Ishikawa (cell line): ENCODE measurements around the gene SRPX.

Experiments used
- CEBPB ChIP-seq: IDR thresholded peaks from 2 replicates; pipeline ENCODE4 v1.6.1; 2012
- CREB1 ChIP-seq: IDR thresholded peaks from 2 replicates; pipeline ENCODE4 v1.6.1; 2012; ENCODE audit warnings: low read depth
- EGR1 ChIP-seq: IDR thresholded peaks from 2 replicates; pipeline ENCODE4 v1.6.1; 2012
- EP300 ChIP-seq: IDR thresholded peaks from 2 replicates; pipeline ENCODE4 v1.6.1; 2012; ENCODE audit warnings: borderline replicate concordance
- FOXM1 ChIP-seq: IDR thresholded peaks from 2 replicates; pipeline ENCODE4 v1.6.1; 2012; ENCODE audit warnings: low read depth, borderline replicate concordance
- NFIC ChIP-seq: IDR thresholded peaks from 2 replicates; pipeline ENCODE4 v1.6.1; 2012
- RAD21 ChIP-seq: IDR thresholded peaks from 2 replicates; pipeline ENCODE4 v1.6.1; 2012; ENCODE audit warnings: low read depth
- REST ChIP-seq: IDR thresholded peaks from 2 replicates; pipeline ENCODE4 v1.6.1; 2012; ENCODE audit warnings: low read depth, mild to moderate bottlenecking
- TAF1 ChIP-seq: IDR thresholded peaks from 2 replicates; pipeline ENCODE4 v1.6.1; 2012; ENCODE audit warnings: low read depth, mild to moderate bottlenecking
- TCF12 ChIP-seq: IDR thresholded peaks from 2 replicates; pipeline ENCODE4 v1.6.1; 2012; ENCODE audit warnings: low read depth
- TEAD4 ChIP-seq: IDR thresholded peaks from 2 replicates; pipeline ENCODE4 v1.6.1; 2012
- USF1 ChIP-seq: IDR thresholded peaks from 2 replicates; pipeline ENCODE4 v1.6.1; 2012
- YY1 ChIP-seq: IDR thresholded peaks from 2 replicates; pipeline ENCODE4 v1.6.1; 2012; ENCODE audit warnings: low read depth
- ZBTB7A ChIP-seq: IDR thresholded peaks from 2 replicates; pipeline ENCODE4 v1.6.1; 2012; ENCODE audit warnings: low read depth
- TF ChIP-seq, protein P1 (sequence below): IDR thresholded peaks from 2 replicates; pipeline ENCODE4 v1.6.1; 2012

The SRPX gene

DNA sequence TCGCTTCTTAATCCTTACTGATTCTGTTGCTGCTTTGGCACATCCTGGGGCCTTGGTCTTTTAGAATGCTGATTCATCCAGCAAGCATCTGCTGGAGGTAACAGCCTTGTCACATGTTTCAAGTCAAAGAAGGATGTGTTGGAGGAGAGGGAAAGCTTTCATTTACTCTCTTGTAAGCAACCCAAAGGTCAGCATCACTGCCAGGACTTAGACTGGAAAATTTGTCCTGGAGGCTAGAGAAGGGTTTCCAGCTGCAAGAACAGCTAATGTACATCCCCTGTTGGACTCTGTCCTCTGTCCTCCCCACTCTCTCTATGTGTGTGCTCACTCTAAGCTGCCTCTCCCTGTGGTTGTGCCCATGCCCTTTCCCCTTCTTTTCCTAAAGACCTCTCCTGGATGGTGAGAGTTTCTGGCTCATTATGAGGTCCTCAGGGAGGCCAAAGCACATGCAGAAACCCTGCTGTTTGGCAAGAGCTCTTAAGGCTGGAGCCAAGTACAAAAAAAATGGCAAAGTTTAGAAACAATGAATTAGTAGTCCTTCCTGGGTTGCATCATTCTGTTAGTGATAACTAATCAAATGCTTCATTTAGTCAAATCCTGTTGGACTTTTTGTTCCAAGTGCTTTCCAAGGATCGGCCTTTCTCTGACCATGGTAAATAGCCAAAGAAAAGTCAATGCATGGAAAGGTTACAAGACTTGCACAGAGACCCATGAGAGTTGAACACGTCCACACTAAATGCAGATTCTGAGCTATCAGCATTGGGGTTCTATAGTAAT lies 13.4 kb upstream of the SRPX start:
- TF ChIP-seq, protein P1, sequence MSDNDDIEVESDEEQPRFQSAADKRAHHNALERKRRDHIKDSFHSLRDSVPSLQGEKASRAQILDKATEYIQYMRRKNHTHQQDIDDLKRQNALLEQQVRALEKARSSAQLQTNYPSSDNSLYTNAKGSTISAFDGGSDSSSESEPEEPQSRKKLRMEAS = no peak
- TF ChIP-seq NFIC (no peak), CEBPB (no peak), TCF12 (no peak), EP300 (no peak), EGR1 (no peak), TEAD4 (no peak), YY1 (no peak), RAD21 (no peak), CREB1 (no peak), TAF1 (no peak), ZBTB7A (no peak), USF1 (no peak), REST (no peak), FOXM1 (no peak)

DNA sequence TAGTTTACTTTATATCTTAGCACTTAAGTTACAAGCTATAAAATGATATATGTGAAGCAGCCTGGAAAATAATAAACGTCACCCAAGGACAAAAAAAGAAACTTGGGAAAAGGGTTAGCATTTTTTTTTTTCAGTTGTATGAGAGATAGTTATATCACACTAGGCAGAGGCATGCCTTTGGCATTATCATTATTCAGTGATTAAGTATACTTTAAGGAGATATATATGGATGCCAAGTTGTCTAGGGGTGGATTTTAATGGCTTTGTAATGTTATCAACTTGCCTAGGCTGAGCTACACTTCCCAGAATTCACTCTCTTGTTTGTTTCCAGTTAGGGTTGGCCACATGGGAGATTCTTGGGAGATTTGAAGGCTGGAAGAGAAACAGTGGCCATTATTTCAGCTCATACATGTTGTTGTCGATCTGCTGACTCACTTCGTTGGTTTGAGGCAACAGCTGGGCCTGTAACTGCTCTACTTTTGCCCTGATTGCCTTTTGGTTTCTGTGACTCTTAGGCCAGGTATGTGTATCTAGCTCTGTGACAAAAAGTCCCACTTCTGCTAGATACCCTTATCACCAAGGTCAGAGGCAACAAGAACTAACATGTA lies 11.5 kb upstream of the SRPX start:
- TF ChIP-seq ZBTB7A (no peak), TEAD4 (no peak), EGR1 (no peak), EP300 (no peak), YY1 (no peak), CREB1 (no peak), CEBPB (no peak), FOXM1 (no peak), NFIC (no peak), TAF1 (no peak), REST (no peak), TCF12 (no peak), USF1 (no peak), RAD21 (no peak)
- TF ChIP-seq, protein P1 = no peak

- TF ChIP-seq NFIC = no peak
- TF ChIP-seq RAD21 = no peak
- TF ChIP-seq USF1 = no peak
- no peak for TF ChIP-seq EP300
- no peak for TF ChIP-seq ZBTB7A
- no peak for TF ChIP-seq EGR1
- no peak for TF ChIP-seq YY1
- TF ChIP-seq, protein P1 = no peak
- TF ChIP-seq CREB1 = no peak
- no peak for TF ChIP-seq TAF1
- TF ChIP-seq REST = no peak
- TF ChIP-seq TCF12 = no peak
- TF ChIP-seq CEBPB = no peak
- TF ChIP-seq FOXM1 = no peak
- no peak for TF ChIP-seq TEAD4
These were observed 4.4 kb upstream of the SRPX start for GRCh38 chrX:38225093-38225492.
